MCF 10A (cell line): ENCODE data around the gene DNAH5. TPM values are rescaled to one million over a fixed set of nuclear protein-coding genes. Genes with fewer than 3 reads are reported as not detected.

Source experiments
- BruUV-seq: library from RNA; stranded (reverse); fragments of 400-500 nt; replicated peaks from 2 replicates; lab custom pipeline; 2021; lab: Mats Ljungman, UMichigan
- CTCF ChIA-PET: fragments of 300-600 bp; sonication (Branson Sonifier 250); formaldehyde crosslinking; extraction: SDS; loops from one replicate; lab custom pipeline; 2021; ENCODE audit warnings: antibody characterized with exemption, inconsistent platforms; lab: Yijun Ruan, JAX
- POLR2A ChIA-PET: fragments of 300-600, 350-650 bp; sonication (Branson Sonifier 250); formaldehyde crosslinking; extraction: SDS; loops from one replicate; lab custom pipeline; 2020; ENCODE audit warnings: antibody characterized with exemption, inconsistent platforms; lab: Yijun Ruan, JAX
- DNase-seq: peaks from one replicate; pipeline ENCODE4 v3.0.0-alpha.2; 2018; ENCODE audit not compliant: unreplicated experiment
- H3K27ac Mint-ChIP-seq: one replicate; pipeline ENCODE4 v1.8.0; 2022; ENCODE audit warnings: mild to moderate bottlenecking, low read depth, mixed read lengths; ENCODE audit not compliant: unreplicated experiment
- H3K27me3 Mint-ChIP-seq: one replicate; pipeline ENCODE4 v1.8.0; 2022; ENCODE audit warnings: mixed read lengths; ENCODE audit not compliant: insufficient read depth, unreplicated experiment
- H3K36me3 Mint-ChIP-seq: one replicate; pipeline ENCODE4 v1.8.0; 2022; ENCODE audit warnings: mild to moderate bottlenecking, moderate library complexity, mixed read lengths; ENCODE audit not compliant: insufficient read depth, unreplicated experiment
- H3K4me1 Mint-ChIP-seq: one replicate; pipeline ENCODE4 v1.8.0; 2022; ENCODE audit warnings: mixed read lengths; ENCODE audit not compliant: insufficient read depth, unreplicated experiment
- H3K4me3 Mint-ChIP-seq: one replicate; pipeline ENCODE4 v1.8.0; 2022; ENCODE audit warnings: mild to moderate bottlenecking, moderate library complexity, mixed read lengths; ENCODE audit not compliant: unreplicated experiment
- H3K9me3 Mint-ChIP-seq: one replicate; pipeline ENCODE4 v1.8.0; 2022; ENCODE audit warnings: mixed read lengths; ENCODE audit not compliant: unreplicated experiment
- intact Hi-C: fragments of 100-400 bp; cut with micrococcal nuclease; formaldehyde crosslinking; loops from 2 replicates; pipeline ENCODE4 v1.14.1; 2022
- total RNA-seq: library from RNA; stranded (reverse); gene quantifications from 2 replicates; pipeline ENCODE4 v1.2.3, GENCODE V29; 2022
- TF ChIP-seq, protein P1 (sequence below): fragments of 200-600 bp; IDR thresholded peaks from one replicate; pipeline ENCODE4 v1.8.0; 2022; ENCODE audit warnings: antibody characterized with exemption, mild to moderate bottlenecking; ENCODE audit not compliant: unreplicated experiment

The DNAH5 gene
- total RNA-seq, 1 experiment from 2014 or later: 0.05 TPM

DNA sequence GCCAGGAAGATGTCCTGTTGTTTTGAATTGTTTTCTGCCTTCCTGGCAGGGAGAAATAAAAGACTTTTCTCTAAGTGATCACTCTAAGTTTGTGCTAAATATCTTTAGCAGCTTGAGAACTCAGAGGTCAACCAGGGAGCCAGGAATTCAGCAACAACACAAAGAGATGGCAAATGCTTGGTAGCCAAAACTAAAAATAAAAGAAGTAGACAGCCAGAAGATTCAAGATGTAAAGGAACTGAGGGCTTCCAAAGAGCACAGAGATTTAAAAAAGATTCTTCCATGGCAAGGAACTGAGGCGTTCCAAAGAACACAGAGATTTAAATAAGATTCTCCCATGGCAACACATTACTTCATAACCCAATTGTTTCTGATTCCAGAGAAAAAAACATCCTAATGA lies 9.6 kb downstream of the DNAH5 start:
- POLR2A ChIA-PET: no interaction called here
- Mint-ChIP-seq H3K4me3 (no peak overlapping the region), H3K36me3 (no peaks in the 10 kb centered on the region), H3K27ac (no peak overlapping the region), H3K27me3 (no peaks in the 10 kb centered on the region), H3K4me1 (peaks cover 9% of the 10 kb centered on the region), H3K9me3 (no peaks in the 10 kb centered on the region)
- no TSS peak for BruUV-seq
- intact Hi-C loops: no loop called here
- CTCF ChIA-PET: interaction anchor here (0.6 to 0.9 kb wide), 2 partner anchors 10 to 708 kb away, joined by 3 read pairs; no protein-coding TSS in a partner anchor
- TF ChIP-seq, protein P1, sequence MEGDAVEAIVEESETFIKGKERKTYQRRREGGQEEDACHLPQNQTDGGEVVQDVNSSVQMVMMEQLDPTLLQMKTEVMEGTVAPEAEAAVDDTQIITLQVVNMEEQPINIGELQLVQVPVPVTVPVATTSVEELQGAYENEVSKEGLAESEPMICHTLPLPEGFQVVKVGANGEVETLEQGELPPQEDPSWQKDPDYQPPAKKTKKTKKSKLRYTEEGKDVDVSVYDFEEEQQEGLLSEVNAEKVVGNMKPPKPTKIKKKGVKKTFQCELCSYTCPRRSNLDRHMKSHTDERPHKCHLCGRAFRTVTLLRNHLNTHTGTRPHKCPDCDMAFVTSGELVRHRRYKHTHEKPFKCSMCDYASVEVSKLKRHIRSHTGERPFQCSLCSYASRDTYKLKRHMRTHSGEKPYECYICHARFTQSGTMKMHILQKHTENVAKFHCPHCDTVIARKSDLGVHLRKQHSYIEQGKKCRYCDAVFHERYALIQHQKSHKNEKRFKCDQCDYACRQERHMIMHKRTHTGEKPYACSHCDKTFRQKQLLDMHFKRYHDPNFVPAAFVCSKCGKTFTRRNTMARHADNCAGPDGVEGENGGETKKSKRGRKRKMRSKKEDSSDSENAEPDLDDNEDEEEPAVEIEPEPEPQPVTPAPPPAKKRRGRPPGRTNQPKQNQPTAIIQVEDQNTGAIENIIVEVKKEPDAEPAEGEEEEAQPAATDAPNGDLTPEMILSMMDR: no peak
- no peak for DNase-seq

DNA sequence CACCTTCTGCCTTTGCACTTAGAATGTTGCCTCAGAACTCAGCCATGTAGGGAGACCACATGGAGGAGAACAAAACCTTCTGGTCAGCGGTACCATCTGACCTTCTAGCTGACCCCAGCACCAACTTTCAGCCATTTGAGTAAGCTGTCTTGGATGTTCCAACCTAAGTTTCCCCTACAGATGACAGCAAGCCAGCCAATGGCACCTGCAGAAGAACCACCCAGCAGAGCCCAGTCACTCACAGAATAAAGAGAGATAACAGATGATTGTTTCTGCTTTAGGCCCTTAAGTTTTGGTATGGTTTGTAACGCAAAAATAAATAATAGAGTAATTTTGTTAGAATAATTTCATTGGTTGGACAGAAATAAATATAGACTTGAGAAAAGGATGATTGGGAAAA lies 10.4 kb downstream of the DNAH5 start:
- intact Hi-C loops: no loop called here
- DNase-seq: no peak
- TF ChIP-seq, protein P1: no peak
- peaks cover 9% of the 10 kb centered on the region for H3K4me1 Mint-ChIP-seq
- no peaks in the 10 kb centered on the region for H3K9me3 Mint-ChIP-seq
- ChIA-PET POLR2A (no interaction called here), CTCF (interaction anchor here (0.7 kb wide), 1 partner anchor 1910 kb away, joined by 3 read pairs; no protein-coding TSS in a partner anchor)
- H3K27ac Mint-ChIP-seq: no peak overlapping the region
- no peaks in the 10 kb centered on the region for H3K27me3 Mint-ChIP-seq
- no peak overlapping the region for H3K4me3 Mint-ChIP-seq
- H3K36me3 Mint-ChIP-seq: no peaks in the 10 kb centered on the region
- BruUV-seq: no TSS peak

DNA sequence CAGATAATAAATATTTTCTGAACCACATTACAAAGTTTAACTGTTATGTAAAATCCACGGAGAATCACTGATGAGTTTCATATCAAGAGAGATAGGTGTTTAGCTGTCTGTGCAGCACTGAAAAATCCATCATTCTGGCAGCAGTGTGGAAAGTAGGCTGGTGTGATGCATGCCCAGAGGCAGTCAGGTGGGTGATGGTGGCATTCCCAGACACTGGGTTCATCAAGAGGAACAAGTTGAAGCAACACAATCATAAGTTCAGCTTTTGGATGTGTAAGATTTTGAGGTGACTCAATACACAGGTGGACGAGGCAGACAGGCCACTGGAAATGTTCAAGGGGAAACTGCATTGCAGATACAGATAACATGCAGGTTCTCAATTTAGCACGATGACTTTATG lies 11.9 kb downstream of the DNAH5 start:
- Mint-ChIP-seq H3K27ac (no peak overlapping the region), H3K4me3 (no peak overlapping the region), H3K4me1 (peaks cover 9% of the 10 kb centered on the region), H3K27me3 (no peaks in the 10 kb centered on the region), H3K9me3 (no peaks in the 10 kb centered on the region), H3K36me3 (no peaks in the 10 kb centered on the region)
- TF ChIP-seq, protein P1: no peak
- BruUV-seq: no TSS peak
- intact Hi-C loops: no loop called here
- ChIA-PET POLR2A (no interaction called here), CTCF (interaction anchor here (0.7 to 1.3 kb wide), 2 partner anchors 1031 to 1640 kb away, joined by 3 to 5 read pairs; no protein-coding TSS in a partner anchor)
- DNase-seq: peak; percentile 11

DNA sequence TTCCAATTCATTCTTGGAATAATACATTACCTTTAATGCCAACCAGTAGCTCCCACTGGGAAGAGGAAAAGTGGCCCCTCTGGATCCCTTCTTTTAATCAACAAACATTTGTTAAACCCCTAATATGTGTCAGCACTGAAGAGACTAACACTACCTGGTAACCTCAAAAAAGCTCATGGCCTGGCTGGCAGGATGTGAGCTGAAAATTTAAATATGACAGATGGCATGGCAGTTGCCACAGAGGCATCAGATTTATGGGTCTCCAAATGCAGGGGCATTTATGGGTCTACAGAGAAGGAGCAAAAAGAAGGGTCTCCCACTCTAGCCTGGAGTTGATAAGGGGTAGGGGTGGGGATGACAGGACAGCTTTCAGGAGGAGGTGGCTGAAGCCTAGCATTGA lies 12.5 kb downstream of the DNAH5 start:
- H3K4me1 Mint-ChIP-seq: peaks cover 9% of the 10 kb centered on the region
- no peaks in the 10 kb centered on the region for H3K36me3 Mint-ChIP-seq
- BruUV-seq: no TSS peak
- intact Hi-C loops: no loop called here
- DNase-seq: no peak
- ChIA-PET POLR2A (no interaction called here), CTCF (interaction anchor here (0.6 kb wide), 1 partner anchor 1036 kb away, joined by 5 read pairs; no protein-coding TSS in a partner anchor)
- H3K9me3 Mint-ChIP-seq: no peaks in the 10 kb centered on the region
- H3K4me3 Mint-ChIP-seq: no peak overlapping the region
- TF ChIP-seq, protein P1: no peak
- H3K27ac Mint-ChIP-seq: no peak overlapping the region
- H3K27me3 Mint-ChIP-seq: no peaks in the 10 kb centered on the region
